HEK293 (cell line): ENCODE results near the gene NCEH1.

Source experiments
- CTCF ChIA-PET: fragments of 350-600 bp; formaldehyde crosslinking; extraction: SDS; loops from one replicate; lab custom pipeline; 2021; ENCODE audit warnings: antibody characterized with exemption; lab: Yijun Ruan, JAX
- POLR2A ChIA-PET: fragments of 300-600 bp; formaldehyde crosslinking; extraction: SDS; loops from one replicate; lab custom pipeline; 2020; ENCODE audit warnings: antibody characterized with exemption, inconsistent platforms; lab: Yijun Ruan, JAX
- H3K27ac ChIP-seq: fragments of 200-500 bp; sonication (Bioruptor generic); 2 replicates; pipeline ENCODE4 v1.5.1; 2014; ENCODE audit warnings: low read depth, low read length, control low read depth, inconsistent platforms; ENCODE audit errors: extremely low read depth
- H3K36me3 ChIP-seq, 2 experiments: fragments of 200-500 bp in 1 of 2; sonication (Bioruptor generic) in 1 of 2; 1 replicate in 1 of 2; 2 replicates in 1 of 2; pipeline ENCODE4 v1.5.1; 2014 to 2017; ENCODE audit warnings: inconsistent platforms in 2 of 2, low read length in 2 of 2; ENCODE audit not compliant: control insufficient read depth in 2 of 2, insufficient read depth in 1 of 2
- H3K4me1 ChIP-seq: fragments of 200-500 bp; sonication (Bioruptor generic); 2 replicates; pipeline ENCODE4 v1.5.1; 2014; ENCODE audit warnings: mild to moderate bottlenecking, low read length, inconsistent platforms; ENCODE audit not compliant: control insufficient read depth, insufficient read depth
- H3K4me3 ChIP-seq: 2 replicates; pipeline ENCODE4 v1.5.1; 2011; ENCODE audit warnings: low read depth, mild to moderate bottlenecking, control low read depth, low read length, moderate library complexity
- H3K9me3 ChIP-seq: fragments of 200-500 bp; sonication (Bioruptor generic); 2 replicates; pipeline ENCODE4 v1.5.1; 2014; ENCODE audit warnings: low read depth, low read length, inconsistent platforms; ENCODE audit not compliant: control insufficient read depth, insufficient read depth
- GFI1B ChIP-seq: fragments of 450-650 bp; formaldehyde crosslinking; IDR thresholded peaks from 2 replicates; pipeline ENCODE4 v1.5.1; 2016; ENCODE audit warnings: missing biosample characterization, missing genetic modification characterization
- GLIS1 ChIP-seq: fragments of 450-650 bp; formaldehyde crosslinking; IDR thresholded peaks from 2 replicates; pipeline ENCODE4 v1.5.1; 2016; ENCODE audit warnings: missing biosample characterization, missing genetic modification characterization
- HIC1 ChIP-seq: fragments of 450-650 bp; formaldehyde crosslinking; IDR thresholded peaks from 2 replicates; pipeline ENCODE4 v1.5.1; 2016; ENCODE audit warnings: missing biosample characterization, missing genetic modification characterization
- INSM2 ChIP-seq: fragments of 450-650 bp; formaldehyde crosslinking; IDR thresholded peaks from 2 replicates; pipeline ENCODE4 v1.5.1; 2016; ENCODE audit warnings: missing biosample characterization, missing genetic modification characterization
- MEIS1 ChIP-seq: sonication (generic); formaldehyde crosslinking; IDR thresholded peaks from 2 replicates; pipeline ENCODE4 v1.8.1; 2022; ENCODE audit warnings: missing genetic modification reagents, mild to moderate bottlenecking, borderline replicate concordance
- SALL2 ChIP-seq: fragments of 450-650 bp; formaldehyde crosslinking; IDR thresholded peaks from 2 replicates; pipeline ENCODE4 v1.5.0; 2017; ENCODE audit warnings: missing biosample characterization, mild to moderate bottlenecking, missing genetic modification characterization, borderline replicate concordance
- SCRT2 ChIP-seq: fragments of 450-650 bp; formaldehyde crosslinking; IDR thresholded peaks from 2 replicates; pipeline ENCODE4 v1.5.1; 2016; ENCODE audit warnings: missing biosample characterization, missing genetic modification characterization
- SP3 ChIP-seq: fragments of 450-650 bp; formaldehyde crosslinking; IDR thresholded peaks from 2 replicates; pipeline ENCODE4 v1.5.1; 2016; ENCODE audit warnings: missing biosample characterization, missing genetic modification characterization
- SP7 ChIP-seq: fragments of 450-650 bp; formaldehyde crosslinking; IDR thresholded peaks from 2 replicates; pipeline ENCODE4 v1.5.1; 2016; ENCODE audit warnings: missing biosample characterization, missing genetic modification characterization
- TRIM28 ChIP-seq: IDR thresholded peaks from 2 replicates; pipeline ENCODE4 v1.6.1; 2011; ENCODE audit warnings: low read length, control low read depth, borderline replicate concordance
- WT1 ChIP-seq: fragments of 450-650 bp; formaldehyde crosslinking; IDR thresholded peaks from 2 replicates; pipeline ENCODE4 v1.5.1; 2016; ENCODE audit warnings: missing biosample characterization, missing genetic modification characterization
- YY1 ChIP-seq: fragments of 450-650 bp; formaldehyde crosslinking; IDR thresholded peaks from 2 replicates; pipeline ENCODE4 v1.5.1; 2018; ENCODE audit warnings: missing biosample characterization, missing genetic modification characterization
- YY2 ChIP-seq: fragments of 450-650 bp; formaldehyde crosslinking; IDR thresholded peaks from 2 replicates; pipeline ENCODE4 v1.5.1; 2016; ENCODE audit warnings: missing biosample characterization, missing genetic modification characterization
- ZBTB17 ChIP-seq: fragments of 450-650 bp; formaldehyde crosslinking; IDR thresholded peaks from 2 replicates; pipeline ENCODE4 v1.5.1; 2016; ENCODE audit warnings: missing biosample characterization, missing genetic modification characterization
- ZFP3 ChIP-seq: fragments of 450-650 bp; formaldehyde crosslinking; IDR thresholded peaks from 2 replicates; pipeline ENCODE4 v1.5.1; 2016; ENCODE audit warnings: low read depth, missing biosample characterization, missing genetic modification characterization
- ZNF10 ChIP-seq: fragments of 450-650 bp; formaldehyde crosslinking; IDR thresholded peaks from 2 replicates; pipeline ENCODE4 v1.5.1; 2017; ENCODE audit warnings: missing biosample characterization, missing genetic modification characterization
- ZNF132 ChIP-seq: fragments of 450-650 bp; formaldehyde crosslinking; IDR thresholded peaks from 2 replicates; pipeline ENCODE4 v1.5.1; 2017; ENCODE audit warnings: missing biosample characterization, missing genetic modification characterization, borderline replicate concordance
- ZNF175 ChIP-seq: fragments of 450-650 bp; formaldehyde crosslinking; IDR thresholded peaks from 2 replicates; pipeline ENCODE4 v1.5.1; 2016; ENCODE audit warnings: missing biosample characterization, missing genetic modification characterization
- ZNF2 ChIP-seq: fragments of 450-650 bp; formaldehyde crosslinking; IDR thresholded peaks from 2 replicates; pipeline ENCODE4 v1.5.1; 2016; ENCODE audit warnings: missing biosample characterization, missing genetic modification characterization
- ZNF335 ChIP-seq: fragments of 450-650 bp; formaldehyde crosslinking; conservative IDR thresholded peaks from 2 replicates; pipeline ENCODE4 v1.5.1; 2016; ENCODE audit warnings: missing biosample characterization, missing genetic modification characterization
- ZNF366 ChIP-seq: fragments of 450-650 bp; formaldehyde crosslinking; conservative IDR thresholded peaks from 2 replicates; pipeline ENCODE4 v1.5.1; 2016; ENCODE audit warnings: missing biosample characterization, missing genetic modification characterization
- ZNF473 ChIP-seq: fragments of 450-650 bp; formaldehyde crosslinking; IDR thresholded peaks from 2 replicates; pipeline ENCODE4 v1.5.1; 2017; ENCODE audit warnings: missing biosample characterization, missing genetic modification characterization
- ZNF548 ChIP-seq: fragments of 450-650 bp; formaldehyde crosslinking; IDR thresholded peaks from 2 replicates; pipeline ENCODE4 v1.5.1; 2016; ENCODE audit warnings: missing biosample characterization, missing genetic modification characterization
- ZNF596 ChIP-seq: fragments of 450-650 bp; IDR thresholded peaks from 2 replicates; pipeline ENCODE4 v1.5.0; 2018; ENCODE audit warnings: missing biosample characterization, mild to moderate bottlenecking, missing genetic modification characterization, moderate library complexity
- ZNF623 ChIP-seq: fragments of 450-650 bp; formaldehyde crosslinking; IDR thresholded peaks from 2 replicates; pipeline ENCODE4 v1.5.1; 2016; ENCODE audit warnings: missing biosample characterization, missing genetic modification characterization
- ZNF792 ChIP-seq: fragments of 450-650 bp; formaldehyde crosslinking; IDR thresholded peaks from 2 replicates; pipeline ENCODE4 v1.5.1; 2016; ENCODE audit warnings: missing biosample characterization, missing genetic modification characterization
- TF ChIP-seq, protein P1 (sequence below): fragments of 450-650 bp; formaldehyde crosslinking; IDR thresholded peaks from 2 replicates; pipeline ENCODE4 v1.5.1; 2017; ENCODE audit warnings: missing biosample characterization, missing genetic modification characterization
- TF ChIP-seq, protein P2 (sequence below): fragments of 450-650 bp; formaldehyde crosslinking; IDR thresholded peaks from 2 replicates; pipeline ENCODE4 v1.5.1; 2016; ENCODE audit warnings: missing biosample characterization, missing genetic modification characterization

NCEH1 gene

DNA sequence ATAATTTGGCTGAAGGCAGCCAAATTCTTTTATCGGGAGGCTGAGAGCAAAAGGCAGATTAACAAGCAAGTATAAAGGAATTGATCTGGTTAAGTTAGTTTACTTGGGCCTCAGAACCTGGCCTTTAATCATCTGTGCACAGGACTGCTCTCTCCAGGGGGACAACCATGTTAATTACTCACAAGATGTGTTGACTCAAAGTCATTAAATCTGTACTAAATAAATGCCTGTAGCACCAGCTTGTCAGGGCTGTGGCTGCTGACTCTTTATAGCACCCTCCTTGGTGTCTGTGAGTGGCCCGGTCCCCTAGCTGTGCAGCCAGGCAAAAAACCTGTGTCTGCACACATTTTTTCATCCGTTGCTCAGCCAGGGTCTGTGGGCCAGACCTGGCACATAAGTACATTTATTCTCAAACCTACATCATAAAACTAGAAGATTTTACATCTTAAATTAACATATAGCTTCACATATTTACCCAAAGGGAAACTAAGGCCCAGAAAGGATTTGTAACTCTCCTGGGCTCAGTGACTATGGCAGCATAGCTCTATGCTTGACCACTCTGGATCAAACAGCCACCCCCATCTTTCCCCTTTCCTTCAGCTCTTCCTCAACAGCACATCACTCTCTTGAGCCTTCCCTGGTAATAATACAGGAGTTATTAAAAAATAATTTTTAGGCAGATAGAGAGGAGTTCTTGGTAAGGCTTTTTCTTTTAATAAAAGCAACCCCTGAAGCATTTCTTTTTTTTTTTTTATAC is 51.4 kb downstream of the NCEH1 start:
- H3K9me3 ChIP-seq = no peaks in the 10 kb centered on the region
- H3K4me3 ChIP-seq = no peak overlapping the region
- H3K4me1 ChIP-seq = no peaks in the 10 kb centered on the region
- TF ChIP-seq GLIS1 (tag by site-specific recombination) (peak; percentile 32; the same call in 1 of the 2 replicates), GFI1B (tag by site-specific recombination) (0 out of 2 replicates have a peak, but pooled peaks have one; percentile 44), HIC1 (tag by site-specific recombination) (peak; percentile 37; the same call in 1 of the 2 replicates), ZNF596 (no peak), ZNF2 (no peak), YY1 (no peak), ZNF366 (peak; percentile 64)
- H3K27ac ChIP-seq = no peak overlapping the region
- POLR2A ChIA-PET = interaction anchor here (0.6 kb wide), 1 partner anchor 49 kb away, joined by 5 read pairs; no protein-coding TSS in a partner anchor
- no peaks in the 10 kb centered on the region for H3K36me3 ChIP-seq
- CTCF ChIA-PET = interaction anchor here (0.7 to 2.1 kb wide), 3 partner anchors 14 to 517 kb away, joined by 3 to 11 read pairs (median 5); no protein-coding TSS in a partner anchor

DNA sequence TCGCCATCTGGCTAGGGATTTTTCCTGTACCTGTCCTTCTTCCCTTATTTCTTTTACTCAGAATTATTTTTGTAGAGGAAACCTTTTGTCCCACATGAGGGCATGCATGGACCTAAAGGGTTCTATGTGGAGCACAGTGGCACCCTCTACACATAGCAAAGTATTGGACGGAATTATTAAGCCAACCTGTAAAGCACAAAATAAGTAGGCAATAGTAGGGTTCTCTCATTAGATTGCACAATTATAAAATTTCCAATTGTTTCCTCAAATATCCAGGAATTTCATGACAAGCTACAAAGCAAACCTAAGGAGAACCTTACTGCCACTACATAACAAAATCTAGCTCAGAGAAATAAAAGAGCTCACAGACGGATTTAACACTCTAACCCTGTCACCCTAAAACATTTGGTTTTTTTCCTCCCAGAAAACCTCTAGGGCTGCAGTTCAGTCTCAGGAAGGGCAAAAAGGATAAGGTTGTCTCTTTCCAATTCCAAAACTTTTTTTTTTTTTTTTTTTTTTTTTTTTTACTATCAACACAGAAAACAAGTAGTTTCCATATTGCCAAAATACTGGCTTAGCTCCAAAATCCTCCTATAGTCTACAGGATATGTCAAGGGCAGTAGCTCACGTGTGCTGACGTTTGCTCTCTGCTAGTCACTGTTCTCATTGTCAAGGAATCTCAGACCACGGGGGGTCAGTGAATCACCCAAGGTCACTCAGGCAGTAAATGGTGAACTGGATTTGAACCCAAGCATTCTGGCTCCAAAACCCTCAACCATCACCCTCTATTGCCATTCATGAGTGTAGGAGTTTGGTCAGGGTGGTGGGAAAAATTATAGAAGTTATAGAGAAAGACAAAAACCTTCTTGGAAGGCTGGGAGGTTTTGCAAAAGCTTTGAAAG is 52.3 kb downstream of the NCEH1 start:
- CTCF ChIA-PET = interaction anchor here (0.5 to 2.1 kb wide), 7 partner anchors 8 to 178 kb away, joined by 3 to 11 read pairs (median 5); no protein-coding TSS in a partner anchor
- no peak overlapping the region for H3K27ac ChIP-seq
- H3K4me1 ChIP-seq = no peaks in the 10 kb centered on the region
- no peaks in the 10 kb centered on the region for H3K36me3 ChIP-seq
- no peaks in the 10 kb centered on the region for H3K9me3 ChIP-seq
- no peak overlapping the region for H3K4me3 ChIP-seq
- POLR2A ChIA-PET = interaction anchor here (0.6 kb wide), 1 partner anchor 50 kb away, joined by 5 read pairs; no protein-coding TSS in a partner anchor
- TF ChIP-seq SP7 (tag by site-specific recombination) (peak; percentile 37), ZNF623 (tag by site-specific recombination) (no peak), MEIS1 (CRISPR knock-in tag) (no peak), YY2 (tag by site-specific recombination) (no peak), INSM2 (tag by site-specific recombination) (peak; percentile 67; the same call in 1 of the 2 replicates), WT1 (tag by site-specific recombination) (no peak), ZFP3 (tag by site-specific recombination) (0 out of 2 replicates have a peak, but pooled peaks have one; percentile 10), ZBTB17 (tag by site-specific recombination) (no peak; the same call in 1 of the 2 replicates), ZNF473 (tag by site-specific recombination) (no peak), ZNF10 (tag by site-specific recombination) (no peak), SCRT2 (tag by site-specific recombination) (no peak), SALL2 (tag by site-specific recombination) (no peak), ZNF548 (no peak), ZNF335 (tag by site-specific recombination) (peak; percentile 35; the same call in 1 of the 2 replicates), TRIM28 (no peak), ZNF792 (tag by site-specific recombination) (no peak), ZNF175 (tag by site-specific recombination) (no peak), SP3 (tag by site-specific recombination) (no peak), ZNF132 (tag by site-specific recombination) (no peak)
- TF ChIP-seq, protein P1, sequence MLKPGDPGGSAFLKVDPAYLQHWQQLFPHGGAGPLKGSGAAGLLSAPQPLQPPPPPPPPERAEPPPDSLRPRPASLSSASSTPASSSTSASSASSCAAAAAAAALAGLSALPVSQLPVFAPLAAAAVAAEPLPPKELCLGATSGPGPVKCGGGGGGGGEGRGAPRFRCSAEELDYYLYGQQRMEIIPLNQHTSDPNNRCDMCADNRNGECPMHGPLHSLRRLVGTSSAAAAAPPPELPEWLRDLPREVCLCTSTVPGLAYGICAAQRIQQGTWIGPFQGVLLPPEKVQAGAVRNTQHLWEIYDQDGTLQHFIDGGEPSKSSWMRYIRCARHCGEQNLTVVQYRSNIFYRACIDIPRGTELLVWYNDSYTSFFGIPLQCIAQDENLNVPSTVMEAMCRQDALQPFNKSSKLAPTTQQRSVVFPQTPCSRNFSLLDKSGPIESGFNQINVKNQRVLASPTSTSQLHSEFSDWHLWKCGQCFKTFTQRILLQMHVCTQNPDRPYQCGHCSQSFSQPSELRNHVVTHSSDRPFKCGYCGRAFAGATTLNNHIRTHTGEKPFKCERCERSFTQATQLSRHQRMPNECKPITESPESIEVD (tag by site-specific recombination) = no peak
- TF ChIP-seq, protein P2, sequence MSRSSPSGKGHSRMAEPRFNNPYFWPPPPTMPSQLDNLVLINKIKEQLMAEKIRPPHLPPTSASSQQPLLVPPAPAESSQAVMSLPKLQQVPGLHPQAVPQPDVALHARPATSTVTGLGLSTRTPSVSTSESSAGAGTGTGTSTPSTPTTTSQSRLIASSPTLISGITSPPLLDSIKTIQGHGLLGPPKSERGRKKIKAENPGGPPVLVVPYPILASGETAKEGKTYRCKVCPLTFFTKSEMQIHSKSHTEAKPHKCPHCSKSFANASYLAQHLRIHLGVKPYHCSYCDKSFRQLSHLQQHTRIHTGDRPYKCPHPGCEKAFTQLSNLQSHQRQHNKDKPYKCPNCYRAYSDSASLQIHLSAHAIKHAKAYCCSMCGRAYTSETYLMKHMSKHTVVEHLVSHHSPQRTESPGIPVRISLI (tag by site-specific recombination) = peak; percentile 95
